H9 (cell line): Measurements from ENCODE around the gene CYP1A1. TPM values are rescaled to one million over a fixed set of nuclear protein-coding genes. Genes with fewer than 3 reads are reported as not detected.

Source experiments
- DNase-seq: peaks from one replicate; pipeline ENCODE4 v3.0.0-alpha.2; 2017
- H2AFZ ChIP-seq: one replicate; pipeline ENCODE4 v1.6.1; 2013; ENCODE audit warnings: mild to moderate bottlenecking, low read length, control low read depth, moderate library complexity
- H2AK5ac ChIP-seq: 2 replicates; pipeline ENCODE4 v1.6.1; 2013; ENCODE audit warnings: low read length, control low read depth, mixed read lengths; ENCODE audit not compliant: insufficient read length
- H2BK120ac ChIP-seq: one replicate; pipeline ENCODE4 v1.6.1; 2013; ENCODE audit warnings: low read depth, mild to moderate bottlenecking, low read length, control low read depth, inconsistent platforms; ENCODE audit not compliant: poor library complexity, severe bottlenecking
- H2BK12ac ChIP-seq: 2 replicates; pipeline ENCODE4 v1.6.1; 2013; ENCODE audit warnings: low read length, control low read depth, mixed read lengths, low read depth; ENCODE audit not compliant: insufficient read length
- H2BK15ac ChIP-seq: 2 replicates; pipeline ENCODE4 v1.6.1; 2013; ENCODE audit warnings: low read depth, low read length, control low read depth
- H2BK20ac ChIP-seq: one replicate; pipeline ENCODE4 v1.6.1; 2013; ENCODE audit warnings: low read depth, mild to moderate bottlenecking, low read length, control low read depth, inconsistent platforms; ENCODE audit not compliant: poor library complexity, severe bottlenecking
- H2BK5ac ChIP-seq: 2 replicates; pipeline ENCODE4 v1.6.1; 2013; ENCODE audit warnings: low read length, control low read depth, mixed read lengths; ENCODE audit not compliant: insufficient read length
- H3K14ac ChIP-seq: 2 replicates; pipeline ENCODE4 v1.6.1; 2013; ENCODE audit warnings: low read length, control low read depth; ENCODE audit not compliant: insufficient read depth
- H3K18ac ChIP-seq: 2 replicates; pipeline ENCODE4 v1.6.1; 2013; ENCODE audit warnings: low read depth, mild to moderate bottlenecking, mixed read lengths, low read length, control low read depth; ENCODE audit not compliant: insufficient read length
- H3K23ac ChIP-seq: 2 replicates; pipeline ENCODE4 v1.6.1; 2013; ENCODE audit warnings: low read length, control low read depth, mixed read lengths, low read depth; ENCODE audit not compliant: insufficient read length
- H3K23me2 ChIP-seq: 2 replicates; pipeline ENCODE4 v1.6.1; 2013; ENCODE audit warnings: low read depth, mild to moderate bottlenecking, mixed read lengths, low read length, control low read depth; ENCODE audit not compliant: insufficient read length, poor library complexity, severe bottlenecking
- H3K27ac ChIP-seq: 2 replicates; pipeline ENCODE4 v1.5.1; 2013; ENCODE audit warnings: low read length, control low read depth, mixed read lengths, low read depth; ENCODE audit not compliant: insufficient read length
- H3K27me3 ChIP-seq: 2 replicates; pipeline ENCODE4 v1.6.1; 2013; ENCODE audit warnings: low read length, control low read depth, inconsistent platforms; ENCODE audit not compliant: insufficient read depth
- H3K4ac ChIP-seq: 2 replicates; pipeline ENCODE4 v1.6.1; 2013; ENCODE audit warnings: low read depth, mild to moderate bottlenecking, control low read depth, inconsistent platforms, low read length, moderate library complexity
- H3K4me1 ChIP-seq: 2 replicates; pipeline ENCODE4 v1.6.1; 2013; ENCODE audit warnings: low read length, control low read depth, inconsistent platforms; ENCODE audit not compliant: insufficient read depth
- H3K4me2 ChIP-seq: 2 replicates; pipeline ENCODE4 v1.6.1; 2013; ENCODE audit warnings: low read length, control low read depth, mixed read lengths; ENCODE audit not compliant: insufficient read length, insufficient read depth
- H3K56ac ChIP-seq: 2 replicates; pipeline ENCODE4 v1.6.1; 2013; ENCODE audit warnings: low read depth, mild to moderate bottlenecking, mixed read lengths, low read length, control low read depth; ENCODE audit not compliant: insufficient read length
- H3K79me1 ChIP-seq: 2 replicates; pipeline ENCODE4 v1.6.1; 2013; ENCODE audit warnings: low read depth, mild to moderate bottlenecking, moderate library complexity, low read length, control low read depth, inconsistent platforms; ENCODE audit not compliant: insufficient read depth, poor library complexity, severe bottlenecking
- H3K79me2 ChIP-seq: 2 replicates; pipeline ENCODE4 v1.6.1; 2013; ENCODE audit warnings: low read length, control low read depth, inconsistent platforms; ENCODE audit not compliant: insufficient read depth
- H3K9ac ChIP-seq: 2 replicates; pipeline ENCODE4 v1.6.1; 2013; ENCODE audit warnings: low read length, control low read depth, mixed read lengths; ENCODE audit not compliant: insufficient read length; ENCODE audit errors: extremely low read depth
- H3K9me3 ChIP-seq: one replicate; pipeline ENCODE4 v1.6.1; 2013; ENCODE audit warnings: low read depth, low read length, inconsistent platforms; ENCODE audit not compliant: control insufficient read depth
- H3T11ph ChIP-seq: one replicate; pipeline ENCODE4 v1.6.1; 2013; ENCODE audit warnings: mild to moderate bottlenecking, low read length, control low read depth, inconsistent platforms
- H4K20me1 ChIP-seq: one replicate; pipeline ENCODE4 v1.6.1; 2013; ENCODE audit not compliant: control insufficient read depth, insufficient read length, insufficient read depth
- H4K5ac ChIP-seq: 2 replicates; pipeline ENCODE4 v1.6.1; 2013; ENCODE audit warnings: low read depth, mild to moderate bottlenecking, mixed read lengths, low read length, control low read depth; ENCODE audit not compliant: insufficient read length
- H4K8ac ChIP-seq: replicated peaks from 2 replicates; pipeline ENCODE4 v1.6.1; 2013; ENCODE audit warnings: low read length, control low read depth, mixed read lengths, low read depth; ENCODE audit not compliant: insufficient read length
- H4K91ac ChIP-seq: 2 replicates; pipeline ENCODE4 v1.6.1; 2013; ENCODE audit warnings: low read depth, mild to moderate bottlenecking, moderate library complexity, mixed read lengths, low read length, control low read depth; ENCODE audit not compliant: insufficient read length
- H3K27ac Mint-ChIP-seq, 3 experiments: 2 replicates in 2 of 3; 3 replicates in 1 of 3; pipeline ENCODE4 v1.8.0; 2020 to 2021; ENCODE audit warnings: mixed read lengths in 3 of 3, mild to moderate bottlenecking in 1 of 3, moderate library complexity in 1 of 3
- H3K27me3 Mint-ChIP-seq: 2 replicates; pipeline ENCODE4 v1.8.0; 2021; ENCODE audit warnings: low read depth, mild to moderate bottlenecking, moderate library complexity, mixed read lengths
- H3K36me3 Mint-ChIP-seq, 3 experiments: 2 replicates in 2 of 3; 3 replicates in 1 of 3; pipeline ENCODE4 v1.8.0; 2020 to 2021; ENCODE audit warnings: low read depth in 3 of 3, mixed read lengths in 3 of 3; ENCODE audit not compliant: insufficient read depth in 1 of 3
- H3K4me1 Mint-ChIP-seq, 2 experiments: 2 replicates each; pipeline ENCODE4 v1.8.0; 2020; ENCODE audit warnings: mixed read lengths in 2 of 2
- H3K4me3 Mint-ChIP-seq, 2 experiments: 2 replicates in 1 of 2; 3 replicates in 1 of 2; pipeline ENCODE4 v1.8.0; 2020 to 2021; ENCODE audit warnings: mild to moderate bottlenecking in 2 of 2, mixed read lengths in 2 of 2, moderate library complexity in 1 of 2
- H3K9me3 Mint-ChIP-seq, 2 experiments: 2 replicates in 1 of 2; 3 replicates in 1 of 2; pipeline ENCODE4 v1.8.0; 2020; ENCODE audit warnings: mild to moderate bottlenecking in 2 of 2, mixed read lengths in 2 of 2, moderate library complexity in 1 of 2
- CTCF ChIP-seq: fragments of 200-600 bp; sonication (generic); conservative IDR thresholded peaks from 3 replicates; pipeline ENCODE4 v1.8.0; 2021; ENCODE audit warnings: antibody characterized with exemption, mild to moderate bottlenecking
- WGBS: extraction: QIAGEN DNeasy Blood & Tissue Kit; methylation state at CpG from one replicate; pipeline ENCODE4 v1.1.7; 2013; ENCODE audit warnings: missing lambda C conversion rate, low lambda C conversion rate, mixed read lengths; ENCODE audit not compliant: insufficient read length; ENCODE audit errors: extremely low coverage; 5-methylcytosine and 5-hydroxymethylcytosine counted together
- total RNA-seq: library from RNA; stranded (reverse); gene quantifications from 2 replicates; pipeline ENCODE4 v1.2.1, GENCODE V29; 2021

The CYP1A1 gene
- total RNA-seq, 1 experiment from 2014 or later: 0.33 TPM

- no peak overlapping the region for H3K4me2 ChIP-seq
- H2BK120ac ChIP-seq: no peak overlapping the region
- H4K91ac ChIP-seq: no peak overlapping the region
- no peaks in the 10 kb centered on the region for H3K9me3 ChIP-seq
- no peak overlapping the region for H3K14ac ChIP-seq
- no peaks in the 10 kb centered on the region for H3K79me2 ChIP-seq
- H3K27ac Mint-ChIP-seq: peak overlapping the region in 1 of 3 experiments; percentile 92; a peak in 3 of 7 replicates
- no peak overlapping the region for H2BK5ac ChIP-seq
- H2AFZ ChIP-seq: no peak overlapping the region
- no peaks in the 10 kb centered on the region for H3K27me3 ChIP-seq
- H3T11ph ChIP-seq: no peak overlapping the region
- no peaks in the 10 kb centered on the region for H3K23me2 ChIP-seq
- H2BK20ac ChIP-seq: no peak overlapping the region
- H2AK5ac ChIP-seq: no peak overlapping the region
- DNase-seq: no peak
- no peak overlapping the region for H3K9ac ChIP-seq
- no peaks in the 10 kb centered on the region for H3K36me3 Mint-ChIP-seq
- H3K18ac ChIP-seq: no peak overlapping the region
- no peak overlapping the region for H3K4ac ChIP-seq
- no peak overlapping the region for H2BK12ac ChIP-seq
- no peaks in the 10 kb centered on the region for H4K20me1 ChIP-seq
- H3K9me3 Mint-ChIP-seq: no peaks in the 10 kb centered on the region
- no CpG with 5 or more reads among the region's 6 CpGs for WGBS
- H3K27ac ChIP-seq: no peak overlapping the region
- H3K23ac ChIP-seq: no peak overlapping the region
- no peak overlapping the region for H3K56ac ChIP-seq
- no peaks in the 10 kb centered on the region; the same call in 1 of the 2 replicates for H3K4me1 ChIP-seq
- no peak overlapping the region for H3K4me3 Mint-ChIP-seq
- no peaks in the 10 kb centered on the region for H3K79me1 ChIP-seq
- H4K5ac ChIP-seq: no peak overlapping the region
- TF ChIP-seq CTCF: no peak
- no peak overlapping the region for H2BK15ac ChIP-seq
- peaks cover 12% of the 10 kb centered on the region for H3K27me3 Mint-ChIP-seq
- no peak overlapping the region for H4K8ac ChIP-seq
- peaks cover 15 to 20% of the 10 kb centered on the region in 2 experiments for H3K4me1 Mint-ChIP-seq
Measured at GRCh38 chr15:74762791-74763150, 37.4 kb upstream of the CYP1A1 start.
